NCI-H82 (cell line): ENCODE results near the gene MPL.
"Not testable (repeated sequence)": the region's sequence is repeated elsewhere in the genome, so short reads cannot be mapped to it uniquely, and the experiment has no call there.

Experiments used
- DNase-seq: peaks from one replicate; lab custom pipeline; 2025; lab: John Stamatoyannopoulos, UW

MPL gene

DNA sequence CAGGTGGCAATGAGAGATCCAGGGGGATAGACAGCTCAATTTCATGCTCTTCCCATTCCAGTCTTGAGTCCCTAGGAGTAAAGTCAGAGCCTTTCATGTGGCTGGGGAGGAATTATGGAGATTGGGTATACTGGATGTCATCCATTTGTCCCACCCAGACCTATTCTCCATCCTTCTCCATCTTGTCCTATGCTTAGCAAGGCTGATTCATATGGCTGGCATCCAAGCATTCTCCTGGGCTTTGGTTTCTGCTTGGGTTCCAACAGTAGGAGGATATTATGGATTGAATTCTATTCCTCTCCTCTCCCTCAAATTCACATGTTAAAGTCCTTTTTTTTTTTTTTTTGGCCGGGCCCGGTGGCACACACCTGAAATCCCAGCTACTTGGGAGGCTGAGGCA, 17.3 kb downstream of the MPL start:
- DNase-seq = no peak

DNA sequence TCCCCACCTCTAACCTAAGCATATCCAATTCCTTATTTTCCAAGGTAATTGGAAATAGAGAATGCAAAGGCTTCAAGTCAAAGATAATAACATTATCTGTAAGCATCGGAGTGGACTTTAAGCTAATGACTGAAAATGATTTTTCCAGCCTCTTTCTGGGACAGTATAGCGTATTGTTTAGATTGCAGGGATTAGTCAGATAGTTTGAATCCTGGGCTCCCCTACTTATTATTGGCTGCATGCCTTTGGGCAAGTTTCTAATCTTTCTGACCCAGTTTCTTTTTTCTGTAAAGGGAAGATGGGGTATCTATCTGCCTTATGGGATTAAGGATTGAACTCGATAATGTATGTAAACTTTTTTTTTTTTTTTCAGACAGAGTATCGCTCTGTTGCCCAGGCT, 19.6 kb downstream of the MPL start:
- DNase-seq = no peak

DNA sequence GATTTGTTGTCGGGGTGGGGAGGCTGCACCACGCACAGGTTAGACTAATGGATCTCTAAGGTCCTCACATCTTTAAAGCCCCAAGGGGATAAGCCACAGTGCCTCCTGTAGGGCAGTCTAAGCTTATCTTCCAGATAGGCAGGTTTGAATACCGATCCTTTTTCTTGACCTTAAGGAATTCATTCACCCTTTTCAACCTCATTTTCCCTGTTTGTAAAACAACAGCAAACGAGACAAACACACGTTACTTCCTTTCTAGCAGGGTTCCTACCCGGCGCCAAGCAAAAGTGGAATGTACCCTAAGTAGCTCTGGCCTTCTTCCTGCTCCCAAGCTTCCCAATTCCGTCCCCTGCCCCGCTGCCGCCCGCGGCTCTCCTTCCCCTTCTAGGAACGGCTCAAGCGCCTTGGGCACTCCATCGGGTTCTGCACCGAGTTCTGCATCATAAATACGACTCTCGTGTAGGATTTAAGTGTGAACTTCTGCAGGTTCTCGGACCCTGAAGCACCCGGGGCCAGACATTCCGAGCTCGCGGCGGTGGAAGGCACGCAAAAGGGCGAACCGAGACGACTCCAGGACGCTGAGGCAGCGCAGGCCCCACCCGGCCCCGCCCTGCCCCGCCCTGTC, 20.6 kb downstream of the MPL start:
- DNase-seq = peak; percentile 85

- DNase-seq = peak; percentile 100
Measured at GRCh38 chr1:43358746-43359693, 21.4 kb downstream of the MPL start, which contains the start of gene CDC20. CDC20 (plus strand) TSS chr1:43358981; CDS start chr1:43359216, 235 bp downstream.

DNA sequence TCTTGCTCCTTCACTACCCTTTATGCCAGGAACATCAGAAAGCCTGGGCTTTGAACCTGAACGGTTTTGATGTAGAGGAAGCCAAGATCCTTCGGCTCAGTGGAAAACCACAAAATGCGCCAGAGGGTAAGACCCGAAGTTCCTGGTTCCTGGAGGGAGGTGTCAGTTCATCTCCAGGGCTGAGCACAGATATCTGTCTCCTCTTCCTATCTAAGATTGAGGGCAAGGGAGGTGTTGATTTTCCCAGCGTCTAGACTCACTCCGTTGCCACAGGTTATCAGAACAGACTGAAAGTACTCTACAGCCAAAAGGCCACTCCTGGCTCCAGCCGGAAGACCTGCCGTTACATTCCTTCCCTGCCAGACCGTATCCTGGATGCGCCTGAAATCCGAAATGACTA, 22.1 kb downstream of the MPL start:
- no peak for DNase-seq

DNA sequence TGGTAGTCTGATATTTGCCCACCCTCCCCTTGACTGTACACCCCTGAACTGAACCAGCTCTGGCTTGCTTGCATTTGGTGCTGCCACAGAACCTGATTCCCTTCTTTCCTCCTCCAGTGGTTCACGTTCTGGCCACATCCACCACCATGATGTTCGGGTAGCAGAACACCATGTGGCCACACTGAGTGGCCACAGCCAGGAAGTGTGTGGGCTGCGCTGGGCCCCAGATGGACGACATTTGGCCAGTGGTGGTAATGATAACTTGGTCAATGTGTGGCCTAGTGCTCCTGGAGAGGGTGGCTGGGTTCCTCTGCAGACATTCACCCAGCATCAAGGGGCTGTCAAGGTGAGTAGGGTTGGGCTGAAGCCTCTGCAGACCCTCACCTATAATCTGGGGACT, 23.0 kb downstream of the MPL start:
- no peak for DNase-seq

DNA sequence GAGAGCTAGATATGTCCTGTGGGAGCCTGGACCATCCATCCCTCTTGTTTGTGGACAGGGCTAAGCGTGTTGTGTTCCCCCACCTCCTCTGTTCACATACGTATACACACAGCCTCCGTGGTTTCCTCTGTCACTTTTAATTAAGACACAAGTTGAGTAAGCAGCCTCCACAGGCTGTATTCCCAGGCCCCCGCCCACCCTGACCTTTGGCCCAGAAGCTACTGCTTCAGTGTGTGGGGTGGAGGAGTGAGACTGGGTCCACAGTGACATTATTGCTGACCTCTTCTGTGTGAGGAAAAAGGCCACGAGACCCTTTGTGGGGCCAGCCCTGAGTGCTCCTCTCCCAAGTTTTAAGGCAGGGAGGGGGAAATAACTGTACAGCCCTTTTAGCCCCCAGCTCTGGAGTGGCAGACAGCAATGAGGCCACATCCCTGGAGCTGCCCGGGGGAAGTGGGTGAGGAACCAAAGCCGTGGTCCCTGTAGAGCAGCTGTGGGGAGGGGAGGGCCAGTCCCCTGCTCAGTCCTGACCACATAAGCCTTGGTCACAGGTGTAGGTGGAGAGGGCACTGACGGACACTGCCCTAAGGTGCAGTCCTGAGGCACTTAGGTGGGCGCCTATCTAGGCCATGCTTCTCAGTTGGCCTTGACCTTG, 25.8 kb downstream of the MPL start:
- no peak for DNase-seq

DNA sequence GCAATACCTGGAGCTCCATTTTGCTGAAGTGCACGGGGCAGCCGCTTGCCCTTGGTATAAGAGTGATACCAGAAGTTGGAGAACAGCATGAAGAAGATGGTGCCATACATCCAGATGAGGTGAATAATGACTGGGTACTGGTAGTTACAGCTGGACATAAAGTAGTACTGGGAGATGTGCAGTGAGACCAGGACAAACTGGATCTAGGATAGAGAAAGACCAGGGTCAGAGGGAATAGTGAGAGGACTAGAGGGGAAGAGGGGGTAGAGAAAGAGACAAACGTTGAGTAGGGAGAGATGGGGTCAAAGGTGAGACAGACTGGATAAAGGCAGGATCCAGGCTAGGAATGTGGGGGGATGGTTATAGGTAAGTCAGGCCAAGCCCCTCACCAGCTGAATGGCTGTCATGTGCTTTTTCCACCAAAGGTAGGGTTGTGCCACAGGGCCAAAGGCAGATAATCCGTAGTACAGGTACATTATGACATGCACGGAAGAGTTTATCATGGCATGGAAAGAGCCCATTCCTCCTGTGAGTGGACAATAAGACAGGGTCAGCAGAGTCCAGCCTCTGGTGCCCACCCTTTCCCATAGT, 26.4 kb downstream of the MPL start:
- no peak for DNase-seq

GRCh38 chr1:43365678-43366077, 28.1 kb downstream of the MPL start:
- no peak for DNase-seq

- DNase-seq = peak; percentile 28
Measured at GRCh38 chr1:43366179-43366578, 28.6 kb downstream of the MPL start.

GRCh38 chr1:43366601-43367025, 29.0 kb downstream of the MPL start:
- no peak for DNase-seq

GRCh38 chr1:43367026-43367903, 29.6 kb downstream of the MPL start:
- DNase-seq = peak; percentile 81

DNA sequence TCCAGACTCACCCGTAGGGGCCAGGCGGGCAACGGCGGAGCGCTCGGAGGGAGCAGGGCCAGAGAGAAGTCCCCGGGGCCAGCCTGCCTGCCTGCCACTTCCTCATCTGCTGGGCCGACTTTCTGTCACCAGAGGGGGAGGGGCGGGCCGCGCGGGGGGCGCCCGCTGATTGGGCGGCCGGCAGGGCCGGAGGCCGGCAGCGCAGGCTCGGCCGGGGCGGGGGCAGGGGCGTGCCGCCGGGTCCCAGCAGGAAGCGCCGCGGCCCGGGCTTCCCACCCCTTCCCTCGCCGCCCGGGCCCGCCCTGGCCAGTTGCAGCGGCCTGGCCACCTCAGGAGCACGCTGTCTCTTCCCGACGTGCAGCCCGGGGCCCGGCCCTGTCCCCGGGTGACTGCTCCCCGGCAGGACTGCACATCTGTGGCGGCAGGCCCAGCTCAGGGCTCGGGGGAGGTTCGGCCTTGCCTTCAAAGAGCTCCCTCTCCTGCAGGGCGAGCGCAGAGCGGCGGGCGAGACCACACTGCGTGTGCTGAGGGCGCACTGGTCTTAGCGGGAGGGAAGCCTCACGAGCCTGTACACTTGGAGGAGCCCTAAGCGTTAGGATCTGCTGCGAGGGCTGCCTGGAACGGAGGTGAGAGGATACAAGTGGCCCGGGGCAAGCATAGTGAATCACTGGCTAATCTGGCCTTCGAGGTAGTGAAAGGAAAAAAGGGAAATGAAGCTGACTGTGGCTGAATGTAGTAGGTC, 30.5 kb downstream of the MPL start, which contains the start of gene ELOVL1:
Gene ELOVL1 (minus strand): TSS at position 108 of the 742 bp plus-strand sequence. CDS start 2,402 bp downstream, outside the sequence.
- DNase-seq = peak; percentile 93

GRCh38 chr1:43368646-43369020, 31.0 kb downstream of the MPL start:
- no peak for DNase-seq

- DNase-seq = not testable (repeated sequence)
Measured at GRCh38 chr1:43369779-43370178, 32.2 kb downstream of the MPL start.

GRCh38 chr1:43370564-43370963, 32.9 kb downstream of the MPL start:
- no peak for DNase-seq

GRCh38 chr1:43372172-43372571, 34.6 kb downstream of the MPL start:
- DNase-seq = no peak

DNA sequence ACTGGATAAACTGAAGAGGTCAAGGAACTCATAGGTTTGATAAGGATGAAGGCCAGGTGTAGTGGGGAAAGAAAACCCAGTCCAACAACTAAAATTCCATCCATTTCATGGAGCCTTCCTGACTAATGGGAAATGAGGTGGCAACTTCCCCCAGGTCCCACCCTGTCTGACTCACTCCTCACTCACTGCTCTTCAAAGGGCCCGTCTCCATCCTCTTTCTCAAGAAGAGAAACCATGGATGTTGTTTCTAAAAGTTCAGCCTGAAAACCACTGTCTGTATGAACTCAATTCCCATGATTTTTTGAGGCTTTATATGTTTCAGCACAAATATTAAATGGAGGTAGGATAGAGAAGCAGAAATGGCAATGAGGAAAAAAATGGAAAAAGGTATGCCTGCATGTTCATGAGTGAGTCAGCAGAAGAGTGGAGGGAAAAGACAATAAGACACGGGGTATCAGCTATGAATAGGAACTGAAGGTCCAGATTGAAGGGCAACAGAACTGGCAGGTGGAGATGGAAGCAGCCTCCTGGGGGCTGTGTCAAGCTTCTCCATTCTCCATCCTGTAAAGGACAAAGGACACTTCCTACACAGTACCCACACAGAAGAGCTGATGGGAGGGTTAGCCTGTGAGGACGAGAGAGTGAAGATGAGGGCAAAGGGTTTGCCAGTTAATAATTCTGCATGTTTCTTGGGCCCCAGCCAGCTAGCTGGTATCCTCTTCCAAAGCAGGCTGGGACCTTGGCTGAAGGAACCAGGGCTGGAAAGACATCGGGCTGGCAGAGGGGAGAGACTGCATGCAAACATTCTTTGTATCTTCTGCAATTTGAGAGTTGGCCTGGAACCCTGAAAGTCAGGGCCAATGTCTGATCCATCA, 35.7 kb downstream of the MPL start:
- no peak for DNase-seq

DNA sequence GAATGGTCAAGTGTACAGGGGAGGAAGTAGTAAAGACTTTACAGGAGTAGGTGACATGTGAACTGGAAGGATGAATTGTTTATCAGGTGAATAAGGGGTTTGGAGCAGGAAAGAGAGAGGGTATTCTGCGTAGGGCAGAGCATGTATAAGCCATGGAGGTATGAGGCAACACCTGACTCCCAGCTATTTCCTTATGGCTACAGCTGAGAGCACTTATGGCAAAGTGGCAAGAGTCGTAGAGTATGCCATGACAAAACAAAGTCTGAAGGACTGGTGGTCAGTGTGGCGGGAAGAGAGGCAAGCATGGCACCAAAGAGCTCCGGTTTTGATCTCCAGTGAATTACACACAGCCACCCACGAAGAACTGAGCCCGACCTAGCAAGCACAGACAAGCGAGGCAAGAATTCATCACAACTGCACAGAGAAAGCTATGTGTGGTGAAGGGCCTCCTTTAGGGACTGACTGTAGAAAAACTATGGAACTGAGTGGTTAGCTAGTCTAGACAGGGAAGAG, 39.2 kb downstream of the MPL start:
- no peak for DNase-seq
